ENCODE measurements around the gene MRPL3. TPM values are rescaled to one million over a fixed set of nuclear protein-coding genes. Genes with fewer than 3 reads are reported as not detected.

The MRPL3 gene
- total RNA-seq, 1 experiment from 2014 or later = 162 TPM

DNA sequence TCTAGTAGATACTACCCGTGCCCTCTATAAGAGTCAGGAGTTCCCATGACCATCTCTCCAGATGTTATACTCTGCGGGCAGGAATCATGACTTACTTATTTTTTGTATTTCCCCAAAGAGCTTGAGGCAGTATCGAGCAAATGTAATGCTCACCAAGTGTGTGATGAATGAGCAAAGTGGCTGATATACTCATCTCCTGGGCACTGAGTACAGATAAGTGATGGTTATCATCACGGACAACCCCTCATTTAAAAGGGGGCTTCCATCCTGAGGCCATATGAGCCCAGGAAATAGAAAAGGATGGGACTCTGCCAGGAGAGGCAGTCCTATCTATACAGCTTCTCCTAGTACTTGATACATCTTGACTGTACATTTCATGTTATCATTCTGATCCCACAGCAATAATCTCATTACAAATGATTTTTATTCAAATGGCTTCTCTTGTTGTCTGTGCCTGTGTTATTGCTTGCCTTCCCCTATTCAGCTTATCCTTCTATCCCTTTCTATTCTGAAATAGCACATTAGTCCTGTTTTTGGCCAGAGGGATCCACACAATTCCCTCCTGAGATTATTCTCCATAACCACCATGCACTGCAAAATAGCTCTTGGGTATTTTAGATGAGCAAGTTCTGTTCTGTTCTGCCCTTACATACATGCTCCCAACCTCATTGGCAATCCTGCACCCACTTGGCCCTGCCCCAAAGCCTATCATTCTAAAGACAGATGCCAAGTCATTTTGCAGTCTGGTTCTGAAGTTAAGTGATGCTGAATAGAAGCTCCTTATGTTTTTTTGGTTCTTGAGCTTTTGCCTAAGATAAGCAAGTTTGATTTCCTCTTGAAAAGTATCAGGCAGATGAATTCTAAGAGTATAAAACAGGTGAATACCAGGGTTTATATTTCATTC is 48.0 kb upstream of the MRPL3 start:
- Mint-ChIP-seq H3K4me1 (peaks cover 11% of the 10 kb centered on the region), H3K4me3 (no peak overlapping the region), H3K27ac (no peak overlapping the region), H3K27me3 (ENCODE audit: low read depth) (no peaks in the 10 kb centered on the region), H3K36me3 (no peaks in the 10 kb centered on the region), H3K9me3 (no peaks in the 10 kb centered on the region)
- ATAC-seq = no peak
- POLR2A ChIA-PET = no interaction called here
- DNase-seq (ENCODE audit: low spot score) = no peak
- TF ChIP-seq, protein P1, sequence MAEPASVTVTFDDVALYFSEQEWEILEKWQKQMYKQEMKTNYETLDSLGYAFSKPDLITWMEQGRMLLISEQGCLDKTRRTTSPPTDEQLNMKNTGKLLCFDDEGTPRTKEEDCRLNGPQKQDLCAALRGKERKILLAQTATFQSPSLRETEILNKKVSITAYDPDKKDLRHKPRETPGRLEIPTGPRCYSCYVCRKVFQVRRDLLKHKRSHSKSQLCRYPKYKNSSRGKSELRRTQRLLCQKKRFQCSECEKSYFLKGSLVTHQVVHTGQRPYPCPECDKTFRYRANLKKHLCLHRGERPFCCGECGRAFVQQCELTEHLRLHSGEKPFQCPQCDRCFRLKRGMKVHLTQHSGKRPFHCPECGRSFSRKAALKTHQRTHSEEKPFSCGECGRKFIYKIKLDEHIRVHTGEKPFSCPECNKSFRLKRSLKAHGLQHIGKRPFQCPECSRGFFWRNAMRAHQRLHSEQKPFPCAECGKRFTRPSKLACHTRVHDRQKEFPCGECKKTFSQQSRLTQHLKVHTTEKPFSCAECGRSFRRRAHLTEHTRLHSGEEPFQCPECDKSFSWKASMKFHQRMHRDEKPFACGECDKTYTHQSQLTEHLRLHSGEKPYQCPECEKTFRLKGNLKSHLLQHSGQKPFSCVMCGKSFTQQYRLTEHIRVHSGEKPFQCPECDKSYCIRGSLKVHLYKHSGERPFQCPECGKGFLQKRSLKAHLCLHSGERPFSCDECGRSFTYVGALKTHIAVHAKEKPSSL (CRISPR knock-in tag; conservative IDR thresholded peaks at IDR 0.05) = no peak
- no peak for TF ChIP-seq SP1 (CRISPR knock-in tag; conservative IDR thresholded peaks at IDR 0.05)
- TF ChIP-seq, protein P2, sequence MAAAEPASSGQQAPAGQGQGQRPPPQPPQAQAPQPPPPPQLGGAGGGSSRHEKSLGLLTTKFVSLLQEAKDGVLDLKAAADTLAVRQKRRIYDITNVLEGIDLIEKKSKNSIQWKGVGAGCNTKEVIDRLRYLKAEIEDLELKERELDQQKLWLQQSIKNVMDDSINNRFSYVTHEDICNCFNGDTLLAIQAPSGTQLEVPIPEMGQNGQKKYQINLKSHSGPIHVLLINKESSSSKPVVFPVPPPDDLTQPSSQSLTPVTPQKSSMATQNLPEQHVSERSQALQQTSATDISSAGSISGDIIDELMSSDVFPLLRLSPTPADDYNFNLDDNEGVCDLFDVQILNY (CRISPR knock-in tag; IDR thresholded peaks at IDR 0.05) = no peak
- TF ChIP-seq, protein P3, sequence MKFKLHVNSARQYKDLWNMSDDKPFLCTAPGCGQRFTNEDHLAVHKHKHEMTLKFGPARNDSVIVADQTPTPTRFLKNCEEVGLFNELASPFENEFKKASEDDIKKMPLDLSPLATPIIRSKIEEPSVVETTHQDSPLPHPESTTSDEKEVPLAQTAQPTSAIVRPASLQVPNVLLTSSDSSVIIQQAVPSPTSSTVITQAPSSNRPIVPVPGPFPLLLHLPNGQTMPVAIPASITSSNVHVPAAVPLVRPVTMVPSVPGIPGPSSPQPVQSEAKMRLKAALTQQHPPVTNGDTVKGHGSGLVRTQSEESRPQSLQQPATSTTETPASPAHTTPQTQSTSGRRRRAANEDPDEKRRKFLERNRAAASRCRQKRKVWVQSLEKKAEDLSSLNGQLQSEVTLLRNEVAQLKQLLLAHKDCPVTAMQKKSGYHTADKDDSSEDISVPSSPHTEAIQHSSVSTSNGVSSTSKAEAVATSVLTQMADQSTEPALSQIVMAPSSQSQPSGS (CRISPR knock-in tag; IDR thresholded peaks at IDR 0.05; ENCODE audit: borderline replicate concordance, low read depth) = no peak
- TF ChIP-seq, protein P4, sequence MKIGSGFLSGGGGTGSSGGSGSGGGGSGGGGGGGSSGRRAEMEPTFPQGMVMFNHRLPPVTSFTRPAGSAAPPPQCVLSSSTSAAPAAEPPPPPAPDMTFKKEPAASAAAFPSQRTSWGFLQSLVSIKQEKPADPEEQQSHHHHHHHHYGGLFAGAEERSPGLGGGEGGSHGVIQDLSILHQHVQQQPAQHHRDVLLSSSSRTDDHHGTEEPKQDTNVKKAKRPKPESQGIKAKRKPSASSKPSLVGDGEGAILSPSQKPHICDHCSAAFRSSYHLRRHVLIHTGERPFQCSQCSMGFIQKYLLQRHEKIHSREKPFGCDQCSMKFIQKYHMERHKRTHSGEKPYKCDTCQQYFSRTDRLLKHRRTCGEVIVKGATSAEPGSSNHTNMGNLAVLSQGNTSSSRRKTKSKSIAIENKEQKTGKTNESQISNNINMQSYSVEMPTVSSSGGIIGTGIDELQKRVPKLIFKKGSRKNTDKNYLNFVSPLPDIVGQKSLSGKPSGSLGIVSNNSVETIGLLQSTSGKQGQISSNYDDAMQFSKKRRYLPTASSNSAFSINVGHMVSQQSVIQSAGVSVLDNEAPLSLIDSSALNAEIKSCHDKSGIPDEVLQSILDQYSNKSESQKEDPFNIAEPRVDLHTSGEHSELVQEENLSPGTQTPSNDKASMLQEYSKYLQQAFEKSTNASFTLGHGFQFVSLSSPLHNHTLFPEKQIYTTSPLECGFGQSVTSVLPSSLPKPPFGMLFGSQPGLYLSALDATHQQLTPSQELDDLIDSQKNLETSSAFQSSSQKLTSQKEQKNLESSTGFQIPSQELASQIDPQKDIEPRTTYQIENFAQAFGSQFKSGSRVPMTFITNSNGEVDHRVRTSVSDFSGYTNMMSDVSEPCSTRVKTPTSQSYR (CRISPR knock-in tag; IDR thresholded peaks at IDR 0.05) = no peak
- TF ChIP-seq, protein P5, sequence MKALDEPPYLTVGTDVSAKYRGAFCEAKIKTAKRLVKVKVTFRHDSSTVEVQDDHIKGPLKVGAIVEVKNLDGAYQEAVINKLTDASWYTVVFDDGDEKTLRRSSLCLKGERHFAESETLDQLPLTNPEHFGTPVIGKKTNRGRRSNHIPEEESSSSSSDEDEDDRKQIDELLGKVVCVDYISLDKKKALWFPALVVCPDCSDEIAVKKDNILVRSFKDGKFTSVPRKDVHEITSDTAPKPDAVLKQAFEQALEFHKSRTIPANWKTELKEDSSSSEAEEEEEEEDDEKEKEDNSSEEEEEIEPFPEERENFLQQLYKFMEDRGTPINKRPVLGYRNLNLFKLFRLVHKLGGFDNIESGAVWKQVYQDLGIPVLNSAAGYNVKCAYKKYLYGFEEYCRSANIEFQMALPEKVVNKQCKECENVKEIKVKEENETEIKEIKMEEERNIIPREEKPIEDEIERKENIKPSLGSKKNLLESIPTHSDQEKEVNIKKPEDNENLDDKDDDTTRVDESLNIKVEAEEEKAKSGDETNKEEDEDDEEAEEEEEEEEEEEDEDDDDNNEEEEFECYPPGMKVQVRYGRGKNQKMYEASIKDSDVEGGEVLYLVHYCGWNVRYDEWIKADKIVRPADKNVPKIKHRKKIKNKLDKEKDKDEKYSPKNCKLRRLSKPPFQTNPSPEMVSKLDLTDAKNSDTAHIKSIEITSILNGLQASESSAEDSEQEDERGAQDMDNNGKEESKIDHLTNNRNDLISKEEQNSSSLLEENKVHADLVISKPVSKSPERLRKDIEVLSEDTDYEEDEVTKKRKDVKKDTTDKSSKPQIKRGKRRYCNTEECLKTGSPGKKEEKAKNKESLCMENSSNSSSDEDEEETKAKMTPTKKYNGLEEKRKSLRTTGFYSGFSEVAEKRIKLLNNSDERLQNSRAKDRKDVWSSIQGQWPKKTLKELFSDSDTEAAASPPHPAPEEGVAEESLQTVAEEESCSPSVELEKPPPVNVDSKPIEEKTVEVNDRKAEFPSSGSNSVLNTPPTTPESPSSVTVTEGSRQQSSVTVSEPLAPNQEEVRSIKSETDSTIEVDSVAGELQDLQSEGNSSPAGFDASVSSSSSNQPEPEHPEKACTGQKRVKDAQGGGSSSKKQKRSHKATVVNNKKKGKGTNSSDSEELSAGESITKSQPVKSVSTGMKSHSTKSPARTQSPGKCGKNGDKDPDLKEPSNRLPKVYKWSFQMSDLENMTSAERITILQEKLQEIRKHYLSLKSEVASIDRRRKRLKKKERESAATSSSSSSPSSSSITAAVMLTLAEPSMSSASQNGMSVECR (CRISPR knock-in tag; IDR thresholded peaks at IDR 0.05; ENCODE audit: borderline replicate concordance) = no peak
- CTCF ChIA-PET = interaction anchor here (1.1 to 2.8 kb wide), 8 partner anchors 11 to 660 kb away, joined by 3 to 12 read pairs (median 8); no protein-coding TSS in a partner anchor

DNA sequence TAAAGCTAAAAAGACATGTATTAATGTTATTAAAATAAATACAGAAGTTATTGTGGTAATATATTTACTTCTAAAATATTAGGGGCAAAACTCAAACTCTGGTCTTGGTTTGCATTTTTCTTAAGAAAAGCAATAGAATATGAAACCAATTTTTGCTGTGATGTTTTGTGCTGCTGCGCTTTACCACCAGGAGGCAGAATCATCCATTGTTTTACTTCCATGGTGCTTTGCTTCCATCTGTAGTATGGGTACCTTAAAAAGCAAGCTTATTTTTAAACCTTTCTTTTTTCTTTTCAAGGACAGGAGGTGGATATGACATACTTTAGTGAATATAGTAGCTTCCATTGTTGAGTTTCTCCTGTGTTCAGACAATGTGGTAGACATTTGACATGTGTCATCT is 46.6 kb upstream of the MRPL3 start:
- Mint-ChIP-seq H3K4me1 (peaks cover 11% of the 10 kb centered on the region), H3K27ac (no peak overlapping the region), H3K36me3 (no peaks in the 10 kb centered on the region), H3K9me3 (no peaks in the 10 kb centered on the region), H3K4me3 (no peak overlapping the region), H3K27me3 (ENCODE audit: low read depth) (no peaks in the 10 kb centered on the region)
- TF ChIP-seq, protein P6, sequence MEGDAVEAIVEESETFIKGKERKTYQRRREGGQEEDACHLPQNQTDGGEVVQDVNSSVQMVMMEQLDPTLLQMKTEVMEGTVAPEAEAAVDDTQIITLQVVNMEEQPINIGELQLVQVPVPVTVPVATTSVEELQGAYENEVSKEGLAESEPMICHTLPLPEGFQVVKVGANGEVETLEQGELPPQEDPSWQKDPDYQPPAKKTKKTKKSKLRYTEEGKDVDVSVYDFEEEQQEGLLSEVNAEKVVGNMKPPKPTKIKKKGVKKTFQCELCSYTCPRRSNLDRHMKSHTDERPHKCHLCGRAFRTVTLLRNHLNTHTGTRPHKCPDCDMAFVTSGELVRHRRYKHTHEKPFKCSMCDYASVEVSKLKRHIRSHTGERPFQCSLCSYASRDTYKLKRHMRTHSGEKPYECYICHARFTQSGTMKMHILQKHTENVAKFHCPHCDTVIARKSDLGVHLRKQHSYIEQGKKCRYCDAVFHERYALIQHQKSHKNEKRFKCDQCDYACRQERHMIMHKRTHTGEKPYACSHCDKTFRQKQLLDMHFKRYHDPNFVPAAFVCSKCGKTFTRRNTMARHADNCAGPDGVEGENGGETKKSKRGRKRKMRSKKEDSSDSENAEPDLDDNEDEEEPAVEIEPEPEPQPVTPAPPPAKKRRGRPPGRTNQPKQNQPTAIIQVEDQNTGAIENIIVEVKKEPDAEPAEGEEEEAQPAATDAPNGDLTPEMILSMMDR (IDR thresholded peaks at IDR 0.05) = peak; percentile 45; the same call in 1 of the 2 replicates
- TF ChIP-seq GTF2I (CRISPR knock-in tag; conservative IDR thresholded peaks at IDR 0.05) = 0 out of 2 replicates have a peak, but pooled peaks have one; percentile 32
- TF ChIP-seq, protein P7, sequence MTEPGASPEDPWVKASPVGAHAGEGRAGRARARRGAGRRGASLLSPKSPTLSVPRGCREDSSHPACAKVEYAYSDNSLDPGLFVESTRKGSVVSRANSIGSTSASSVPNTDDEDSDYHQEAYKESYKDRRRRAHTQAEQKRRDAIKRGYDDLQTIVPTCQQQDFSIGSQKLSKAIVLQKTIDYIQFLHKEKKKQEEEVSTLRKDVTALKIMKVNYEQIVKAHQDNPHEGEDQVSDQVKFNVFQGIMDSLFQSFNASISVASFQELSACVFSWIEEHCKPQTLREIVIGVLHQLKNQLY (CRISPR knock-in tag; IDR thresholded peaks at IDR 0.05) = no peak
- no peak for DNase-seq (ENCODE audit: low spot score)
- ChIA-PET CTCF (interaction anchor here (0.6 to 2.8 kb wide), 21 partner anchors 12 to 661 kb away, joined by 3 to 17 read pairs (median 4); partner anchors contain the start of gene CPNE4), POLR2A (no interaction called here)
- no peak for ATAC-seq

Measured in WTC11 (cell line).